KMS-11 (cell line): Measurements from ENCODE around the gene SLC38A9.

Experiments
- H2AFZ ChIP-seq: fragments of 200-600 bp; sonication (generic); 2 replicates; pipeline ENCODE4 v1.6.1; 2016; ENCODE audit warnings: antibody characterized with exemption, mixed run types, low read depth
- H3K27ac ChIP-seq: fragments of 200-600 bp; sonication (generic); 2 replicates; pipeline ENCODE4 v1.6.1; 2016; ENCODE audit warnings: mild to moderate bottlenecking, mixed run types
- H3K27me3 ChIP-seq: fragments of 200-600 bp; sonication (generic); 2 replicates; pipeline ENCODE4 v1.6.1; 2017; ENCODE audit warnings: mild to moderate bottlenecking, low read depth, mixed run types, moderate library complexity; ENCODE audit not compliant: insufficient read depth
- H3K36me3 ChIP-seq: fragments of 200-600 bp; sonication (generic); 2 replicates; pipeline ENCODE4 v1.6.1; 2017; ENCODE audit warnings: mild to moderate bottlenecking, mixed run types; ENCODE audit not compliant: insufficient read depth
- H3K4me1 ChIP-seq: fragments of 200-600 bp; sonication (generic); 2 replicates; pipeline ENCODE4 v1.6.1; 2016; ENCODE audit warnings: mild to moderate bottlenecking, low read depth, mixed run types; ENCODE audit not compliant: poor library complexity, severe bottlenecking
- H3K4me2 ChIP-seq: fragments of 200-600 bp; sonication (generic); 2 replicates; pipeline ENCODE4 v1.7.0; 2016; ENCODE audit warnings: mild to moderate bottlenecking, mixed run types
- H3K4me3 ChIP-seq: fragments of 200-600 bp; sonication (generic); IDR thresholded peaks from 2 replicates; pipeline ENCODE4 v1.6.1; 2017; ENCODE audit warnings: low read depth, low read length, mixed read lengths; ENCODE audit not compliant: insufficient read depth
- H3K79me2 ChIP-seq: fragments of 200-600 bp; sonication (generic); 2 replicates; pipeline ENCODE4 v1.6.1; 2016; ENCODE audit warnings: low read depth, mixed run types; ENCODE audit not compliant: insufficient read depth
- H3K9ac ChIP-seq: fragments of 200-600 bp; sonication (generic); 2 replicates; pipeline ENCODE4 v1.6.1; 2016; ENCODE audit warnings: mild to moderate bottlenecking, mixed run types
- H4K20me1 ChIP-seq: fragments of 200-600 bp; sonication (generic); 2 replicates; pipeline ENCODE4 v1.6.1; 2016; ENCODE audit warnings: mild to moderate bottlenecking, mixed run types; ENCODE audit not compliant: insufficient read depth
- CTCF ChIP-seq: fragments of 200-600 bp; sonication (generic); conservative IDR thresholded peaks from 2 replicates; pipeline ENCODE4 v1.6.1; 2017; ENCODE audit warnings: low read depth, mild to moderate bottlenecking, antibody characterized with exemption, low read length, moderate library complexity, mixed read lengths

The SLC38A9 gene

GRCh38 chr5:55621229-55621628 lies 90.9 kb downstream of the SLC38A9 start:
- no peak for TF ChIP-seq CTCF
- H3K4me1 ChIP-seq, result peaks cover 7% of the 10 kb centered on the region
- no peaks in the 10 kb centered on the region for H3K79me2 ChIP-seq
- no peak overlapping the region for H3K27ac ChIP-seq
- H3K9ac ChIP-seq, result no peak overlapping the region
- H3K27me3 ChIP-seq, result no peaks in the 10 kb centered on the region
- no peak overlapping the region for H2AFZ ChIP-seq
- H3K4me2 ChIP-seq, result no peak overlapping the region
- no peak overlapping the region for H3K4me3 ChIP-seq
- H3K36me3 ChIP-seq, result no peaks in the 10 kb centered on the region
- no peaks in the 10 kb centered on the region for H4K20me1 ChIP-seq

- H3K9ac ChIP-seq, result no peak overlapping the region
- no peaks in the 10 kb centered on the region for H4K20me1 ChIP-seq
- no peaks in the 10 kb centered on the region for H3K36me3 ChIP-seq
- no peaks in the 10 kb centered on the region for H3K79me2 ChIP-seq
- no peaks in the 10 kb centered on the region for H3K27me3 ChIP-seq
- no peak for TF ChIP-seq CTCF
- H3K4me1 ChIP-seq, result peaks cover 3% of the 10 kb centered on the region
- H2AFZ ChIP-seq, result no peak overlapping the region
- H3K27ac ChIP-seq, result no peak overlapping the region
- no peak overlapping the region for H3K4me3 ChIP-seq
- H3K4me2 ChIP-seq, result no peak overlapping the region
Measured at GRCh38 chr5:55620766-55621160, 91.4 kb downstream of the SLC38A9 start.

- H3K4me2 ChIP-seq, result no peak overlapping the region
- no peak overlapping the region for H3K27ac ChIP-seq
- H3K36me3 ChIP-seq, result no peaks in the 10 kb centered on the region
- no peaks in the 10 kb centered on the region for H3K79me2 ChIP-seq
- H3K27me3 ChIP-seq, result no peaks in the 10 kb centered on the region
- no peak overlapping the region for H3K4me3 ChIP-seq
- H3K9ac ChIP-seq, result no peak overlapping the region
- no peak overlapping the region for H2AFZ ChIP-seq
- TF ChIP-seq CTCF, result no peak
- H4K20me1 ChIP-seq, result no peaks in the 10 kb centered on the region
- no peaks in the 10 kb centered on the region for H3K4me1 ChIP-seq
Measured at GRCh38 chr5:55620009-55620765, 91.9 kb downstream of the SLC38A9 start.

- H3K4me1 ChIP-seq, result no peaks in the 10 kb centered on the region
- H3K4me2 ChIP-seq, result no peak overlapping the region
- no peaks in the 10 kb centered on the region for H4K20me1 ChIP-seq
- no peak for TF ChIP-seq CTCF
- H2AFZ ChIP-seq, result no peak overlapping the region
- H3K27me3 ChIP-seq, result no peaks in the 10 kb centered on the region
- no peak overlapping the region for H3K9ac ChIP-seq
- H3K4me3 ChIP-seq, result no peak overlapping the region
- no peak overlapping the region for H3K27ac ChIP-seq
- H3K36me3 ChIP-seq, result no peaks in the 10 kb centered on the region
- H3K79me2 ChIP-seq, result no peaks in the 10 kb centered on the region
Measured at GRCh38 chr5:55618318-55618717, 93.8 kb downstream of the SLC38A9 start.
